Neural progenitor cell (in vitro differentiated cells): Measurements from ENCODE around the gene BRPF3. TPM values are rescaled to one million over a fixed set of nuclear protein-coding genes. Genes with fewer than 3 reads are reported as not detected.

Experiments
- DNase-seq: peaks from one replicate; pipeline ENCODE4 v3.0.0-alpha.2; 2016; ENCODE audit warnings: low spot score
- H2AFZ ChIP-seq: fragments of 200-600 bp; sonication (generic); replicated peaks from 2 replicates; pipeline ENCODE4 v1.6.1; 2016; ENCODE audit warnings: antibody characterized with exemption
- H3F3A ChIP-seq: fragments of 200-600 bp; sonication (generic); 2 replicates; pipeline ENCODE4 v1.6.1; 2016; ENCODE audit warnings: antibody characterized with exemption, low read depth
- H3K27ac ChIP-seq: fragments of 200-600 bp; sonication (generic); 2 replicates; pipeline ENCODE4 v1.5.1; 2016; ENCODE audit warnings: mild to moderate bottlenecking
- H3K27me3 ChIP-seq: fragments of 200-600 bp; sonication (generic); 2 replicates; pipeline ENCODE4 v1.6.1; 2016; ENCODE audit warnings: mild to moderate bottlenecking, moderate library complexity
- H3K36me3 ChIP-seq: fragments of 200-600 bp; sonication (generic); 2 replicates; pipeline ENCODE4 v1.5.1; 2016
- H3K4me1 ChIP-seq: fragments of 200-600 bp; sonication (generic); 2 replicates; pipeline ENCODE4 v1.6.1; 2016; ENCODE audit warnings: mixed run types
- H3K4me2 ChIP-seq: fragments of 200-600 bp; sonication (generic); 2 replicates; pipeline ENCODE4 v1.6.1; 2016
- H3K4me3 ChIP-seq: fragments of 200-600 bp; sonication (generic); 2 replicates; pipeline ENCODE4 v1.5.1; 2016
- H3K79me2 ChIP-seq: fragments of 200-600 bp; sonication (generic); 2 replicates; pipeline ENCODE4 v1.6.1; 2016; ENCODE audit warnings: low read depth
- H3K9ac ChIP-seq: fragments of 200-600 bp; sonication (generic); 2 replicates; pipeline ENCODE4 v1.6.1; 2016
- H3K9me3 ChIP-seq: fragments of 200-600 bp; sonication (generic); 2 replicates; pipeline ENCODE4 v1.5.1; 2016; ENCODE audit warnings: low read depth
- H4K20me1 ChIP-seq: fragments of 200-600 bp; sonication (generic); 2 replicates; pipeline ENCODE4 v1.6.1; 2016; ENCODE audit warnings: low read depth
- H3K27ac Mint-ChIP-seq: 3 replicates; pipeline ENCODE4 v1.8.0; 2021; ENCODE audit warnings: mixed read lengths
- H3K27me3 Mint-ChIP-seq: 2 replicates; pipeline ENCODE4 v1.8.0; 2022; ENCODE audit warnings: low read depth, mild to moderate bottlenecking, inconsistent platforms, moderate library complexity, mixed read lengths; ENCODE audit not compliant: insufficient read depth
- H3K36me3 Mint-ChIP-seq: 3 replicates; pipeline ENCODE4 v1.8.0; 2021; ENCODE audit warnings: mixed read lengths
- H3K4me1 Mint-ChIP-seq: 3 replicates; pipeline ENCODE4 v1.8.0; 2021; ENCODE audit warnings: mixed read lengths
- H3K4me3 Mint-ChIP-seq: 3 replicates; pipeline ENCODE4 v1.8.0; 2021; ENCODE audit warnings: mild to moderate bottlenecking, moderate library complexity, mixed read lengths
- H3K9me3 Mint-ChIP-seq: 3 replicates; pipeline ENCODE4 v1.8.0; 2020; ENCODE audit warnings: mixed read lengths
- EZH2 ChIP-seq: fragments of 200-600 bp; sonication (generic); IDR thresholded peaks from 2 replicates; pipeline ENCODE4 v1.6.1; 2017; ENCODE audit warnings: antibody characterized with exemption, mild to moderate bottlenecking, moderate library complexity
- EZH2phosphoT487 ChIP-seq: fragments of 200-600 bp; sonication (generic); IDR thresholded peaks from 2 replicates; pipeline ENCODE4 v1.6.1; 2017; ENCODE audit warnings: antibody characterized with exemption
- total RNA-seq: library from RNA; depleted of rRNA; stranded (reverse); fragments of >200 nt; gene quantifications from 2 replicates; pipeline ENCODE4 v1.2.3, GENCODE V29; 2015; ENCODE audit warnings: low replicate concordance
- TF ChIP-seq, protein P1 (sequence below): fragments of 200-600 bp; sonication (generic); IDR thresholded peaks from 2 replicates; pipeline ENCODE4 v1.5.1; 2017; ENCODE audit warnings: antibody characterized with exemption, mild to moderate bottlenecking

The BRPF3 gene
- total RNA-seq, 1 donor from 2014 or later = 14.1 TPM

DNA sequence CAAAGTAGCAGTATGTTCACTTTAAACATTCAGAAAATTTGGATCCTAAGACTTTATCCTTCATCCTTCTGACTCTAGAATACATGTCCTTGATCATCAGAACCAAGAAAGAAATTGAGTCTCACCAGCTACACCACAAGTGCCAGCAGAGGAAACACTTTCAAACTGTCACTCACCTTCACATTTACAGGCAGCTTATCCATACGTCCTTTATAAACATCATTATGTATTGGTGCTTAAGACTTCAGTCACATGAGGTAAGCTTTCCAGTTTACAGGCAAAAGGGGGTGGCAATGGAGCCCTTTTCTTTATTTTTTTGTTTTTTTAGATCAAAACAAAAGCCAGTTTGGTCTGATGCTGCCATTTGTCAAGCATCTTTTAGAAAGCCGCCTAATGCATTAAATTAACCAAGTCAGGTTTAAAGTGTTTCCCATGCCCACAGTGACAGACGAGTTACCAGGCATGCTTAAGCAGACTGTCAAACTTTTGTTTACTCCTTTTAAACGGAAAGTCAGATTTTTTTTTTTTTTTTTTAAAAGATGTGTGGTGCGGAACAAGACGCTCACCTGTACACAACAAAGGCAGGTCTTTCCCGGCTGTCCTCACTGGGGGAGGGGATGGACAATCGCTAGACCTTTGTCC is 952 bp upstream of the BRPF3 start:
- H3K36me3 Mint-ChIP-seq = peaks cover 27% of the 10 kb centered on the region
- Histone ChIP-seq H3K4me2 (peak overlapping the region; percentile 90), H4K20me1 (no peaks in the 10 kb centered on the region), H3K36me3 (no peaks in the 10 kb centered on the region), H3K4me1 (peaks cover 9% of the 10 kb centered on the region), H3K79me2 (peaks cover 34% of the 10 kb centered on the region), H3K4me3 (peak overlapping the region; percentile 93), H3K27me3 (no peaks in the 10 kb centered on the region), H2AFZ (peak overlapping the region; percentile 84), H3K9me3 (no peaks in the 10 kb centered on the region), H3K27ac (peak overlapping the region; percentile 95), H3K9ac (peak overlapping the region; percentile 53), H3F3A (peaks cover 16% of the 10 kb centered on the region)
- H3K4me3 Mint-ChIP-seq = peak overlapping the region; percentile 87
- peaks cover 2% of the 10 kb centered on the region for H3K9me3 Mint-ChIP-seq
- peaks cover 2% of the 10 kb centered on the region for H3K27me3 Mint-ChIP-seq
- TF ChIP-seq EZH2 = no peak
- TF ChIP-seq EZH2phosphoT487 = no peak
- no peak overlapping the region for H3K27ac Mint-ChIP-seq
- H3K4me1 Mint-ChIP-seq = peaks cover 8% of the 10 kb centered on the region
- peak; percentile 3 for DNase-seq

DNA sequence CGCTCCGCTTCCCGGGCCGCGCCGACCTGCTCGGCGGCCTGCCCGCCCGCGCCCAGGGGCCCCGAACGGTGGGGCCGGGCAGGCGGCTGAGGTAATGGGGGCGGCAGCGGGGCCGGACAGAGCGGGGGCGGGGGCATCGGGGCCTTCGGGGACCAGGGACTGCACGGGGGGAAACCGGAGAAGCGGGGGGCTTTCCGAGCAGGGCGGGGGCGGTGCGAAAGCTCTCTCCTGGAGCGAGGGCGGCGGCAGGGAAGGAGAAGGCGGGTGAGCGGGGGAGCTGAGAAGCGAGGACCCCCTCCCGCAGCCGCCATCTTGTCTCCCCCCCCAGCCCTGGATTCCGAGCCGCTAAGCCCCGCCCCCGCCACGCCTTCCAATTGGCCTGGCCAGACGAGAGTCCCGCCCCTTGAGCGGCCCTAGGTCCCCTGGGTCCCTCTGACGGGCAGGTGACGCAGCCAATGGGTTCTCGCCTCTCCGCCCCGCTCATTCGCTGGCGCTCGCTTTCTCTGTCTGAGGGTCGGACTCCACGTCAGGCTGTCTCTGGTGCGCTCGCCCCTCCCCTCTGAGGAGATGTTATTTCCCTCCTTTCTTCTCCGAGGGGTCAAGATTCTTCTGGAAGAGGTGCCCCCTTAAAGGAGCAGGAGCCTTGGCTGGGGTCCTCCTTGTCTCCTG is 470 bp downstream of the BRPF3 start:
- peak overlapping the region; percentile 95 for H3K27ac ChIP-seq
- H2AFZ ChIP-seq = no peak overlapping the region
- H3K4me3 Mint-ChIP-seq = peak overlapping the region; percentile 91
- H3K36me3 ChIP-seq = no peaks in the 10 kb centered on the region
- H3K4me1 ChIP-seq = peaks cover 9% of the 10 kb centered on the region
- peaks cover 5% of the 10 kb centered on the region for H4K20me1 ChIP-seq
- peak overlapping the region; percentile 96 for H3K9ac ChIP-seq
- peak overlapping the region; percentile 90 for H3K4me2 ChIP-seq
- no peaks in the 10 kb centered on the region for H3K27me3 ChIP-seq
- peaks cover 48% of the 10 kb centered on the region for H3K79me2 ChIP-seq
- TF ChIP-seq EZH2phosphoT487 (no peak), EZH2 (no peak)
- TF ChIP-seq, protein P1, sequence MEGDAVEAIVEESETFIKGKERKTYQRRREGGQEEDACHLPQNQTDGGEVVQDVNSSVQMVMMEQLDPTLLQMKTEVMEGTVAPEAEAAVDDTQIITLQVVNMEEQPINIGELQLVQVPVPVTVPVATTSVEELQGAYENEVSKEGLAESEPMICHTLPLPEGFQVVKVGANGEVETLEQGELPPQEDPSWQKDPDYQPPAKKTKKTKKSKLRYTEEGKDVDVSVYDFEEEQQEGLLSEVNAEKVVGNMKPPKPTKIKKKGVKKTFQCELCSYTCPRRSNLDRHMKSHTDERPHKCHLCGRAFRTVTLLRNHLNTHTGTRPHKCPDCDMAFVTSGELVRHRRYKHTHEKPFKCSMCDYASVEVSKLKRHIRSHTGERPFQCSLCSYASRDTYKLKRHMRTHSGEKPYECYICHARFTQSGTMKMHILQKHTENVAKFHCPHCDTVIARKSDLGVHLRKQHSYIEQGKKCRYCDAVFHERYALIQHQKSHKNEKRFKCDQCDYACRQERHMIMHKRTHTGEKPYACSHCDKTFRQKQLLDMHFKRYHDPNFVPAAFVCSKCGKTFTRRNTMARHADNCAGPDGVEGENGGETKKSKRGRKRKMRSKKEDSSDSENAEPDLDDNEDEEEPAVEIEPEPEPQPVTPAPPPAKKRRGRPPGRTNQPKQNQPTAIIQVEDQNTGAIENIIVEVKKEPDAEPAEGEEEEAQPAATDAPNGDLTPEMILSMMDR = no peak
- peak overlapping the region; percentile 93 for H3K4me3 ChIP-seq
- H3K4me1 Mint-ChIP-seq = peaks cover 8% of the 10 kb centered on the region
- H3K27me3 Mint-ChIP-seq = no peaks in the 10 kb centered on the region
- H3K36me3 Mint-ChIP-seq = peaks cover 38% of the 10 kb centered on the region
- peak; percentile 100 for DNase-seq
- peak overlapping the region; percentile 97 for H3K27ac Mint-ChIP-seq
- peaks cover 2% of the 10 kb centered on the region for H3K9me3 Mint-ChIP-seq
- peaks cover 16% of the 10 kb centered on the region for H3F3A ChIP-seq
- H3K9me3 ChIP-seq = no peaks in the 10 kb centered on the region

DNA sequence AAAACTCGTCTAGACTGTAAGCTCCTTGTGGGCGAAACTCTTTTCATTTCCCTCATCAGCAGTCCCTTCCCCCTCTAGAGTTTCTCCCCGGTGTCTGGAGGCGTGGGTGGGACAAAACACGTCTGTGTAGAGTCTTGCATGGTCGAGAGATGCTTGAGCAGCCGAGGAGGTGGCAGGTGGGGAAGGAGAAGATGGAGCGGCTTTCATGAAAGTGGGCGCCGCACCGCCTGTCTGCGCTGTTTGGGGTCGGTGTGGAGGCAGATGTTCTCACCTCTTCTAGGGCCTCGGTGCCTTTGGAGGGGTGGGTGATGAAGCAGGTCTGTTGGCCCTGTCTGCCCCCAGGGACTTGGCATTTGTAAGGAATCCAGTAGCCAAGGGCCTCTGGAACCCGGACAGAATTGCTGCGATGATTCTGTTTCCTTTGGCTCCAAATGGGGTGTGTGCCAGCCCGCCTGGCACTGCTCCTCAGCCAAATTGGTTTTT is 1.2 kb downstream of the BRPF3 start:
- no peak overlapping the region for H3K9ac ChIP-seq
- H3K4me2 ChIP-seq = peak overlapping the region; percentile 72
- Mint-ChIP-seq H3K4me1 (peaks cover 10% of the 10 kb centered on the region), H3K9me3 (peaks cover 2% of the 10 kb centered on the region), H3K27ac (peak overlapping the region; percentile 97), H3K4me3 (peak overlapping the region; percentile 91), H3K27me3 (no peaks in the 10 kb centered on the region), H3K36me3 (peaks cover 45% of the 10 kb centered on the region)
- peaks cover 13% of the 10 kb centered on the region for H4K20me1 ChIP-seq
- peak overlapping the region; percentile 93 for H3K4me3 ChIP-seq
- peaks cover 56% of the 10 kb centered on the region for H3K79me2 ChIP-seq
- no peaks in the 10 kb centered on the region for H3K27me3 ChIP-seq
- DNase-seq = no peak
- H3K9me3 ChIP-seq = no peaks in the 10 kb centered on the region
- no peak overlapping the region for H2AFZ ChIP-seq
- peaks cover 5% of the 10 kb centered on the region for H3K36me3 ChIP-seq
- peaks cover 9% of the 10 kb centered on the region for H3K4me1 ChIP-seq
- H3F3A ChIP-seq = peaks cover 16% of the 10 kb centered on the region
- TF ChIP-seq EZH2 (no peak), EZH2phosphoT487 (no peak)
- TF ChIP-seq, protein P1 = no peak
- H3K27ac ChIP-seq = no peak overlapping the region
